HepG2 (cell line): ENCODE results near the gene RPL38. TPM values are rescaled to one million over a fixed set of nuclear protein-coding genes. Genes with fewer than 3 reads are reported as not detected.
A peak's percentile ranks its signal among the peaks of the same experiment; 100 is the strongest.

Experiments used
- FOXK1 ChIP-seq: sonication (generic); formaldehyde crosslinking; IDR thresholded peaks from 2 replicates; pipeline ENCODE4 v1.4.0; 2020; ENCODE audit warnings: low read depth, missing genetic modification reagents, borderline replicate concordance
- GATAD1 ChIP-seq: IDR thresholded peaks from 2 replicates; pipeline ENCODE4 v1.6.1; 2016; ENCODE audit warnings: missing genetic modification reagents, missing compliant biosample characterization
- HDAC2 ChIP-seq: sonication (generic); formaldehyde crosslinking; IDR thresholded peaks from 2 replicates; pipeline ENCODE4 v1.4.0; 2020; ENCODE audit warnings: missing genetic modification reagents
- NFIC ChIP-seq: IDR thresholded peaks from 2 replicates; pipeline ENCODE4 v1.6.1; 2012; ENCODE audit warnings: mild to moderate bottlenecking, low read length, inconsistent platforms
- PLRG1 ChIP-seq: fragments of 450-650 bp; conservative IDR thresholded peaks from 2 replicates; pipeline ENCODE4 v1.6.1; 2016
- POLR2A ChIP-seq, 2 experiments: IDR thresholded peaks; 2 replicates each; pipeline ENCODE4 v1.6.1; 2011; ENCODE audit warnings: low read depth in 2 of 2, low read length in 2 of 2, mild to moderate bottlenecking in 1 of 2, moderate library complexity in 1 of 2; ENCODE audit not compliant: insufficient read depth in 1 of 2
- STAG1 ChIP-seq: sonication (generic); formaldehyde crosslinking; IDR thresholded peaks from 2 replicates; pipeline ENCODE4 v1.4.0; 2020; ENCODE audit warnings: missing genetic modification reagents
- ZFP1 ChIP-seq: IDR thresholded peaks from 2 replicates; pipeline ENCODE4 v1.6.1; 2016
- ZNF331 ChIP-seq: sonication (generic); formaldehyde crosslinking; IDR thresholded peaks from 2 replicates; pipeline ENCODE4 v1.4.0; 2020; ENCODE audit warnings: missing genetic modification reagents
- ZNF652 ChIP-seq: IDR thresholded peaks from 2 replicates; pipeline ENCODE4 v1.6.1; 2016; ENCODE audit warnings: low read depth, borderline replicate concordance
- polyA plus RNA-seq, 8 experiments: library from polyadenylated mRNA; depleted of rRNA in 3 of 8; stranded (reverse) in 7 of 8; unstranded in 1 of 8; fragments of >200 nt; fragmentation: Illumina TruSeq in 4 of 8; extraction: Trizol in 4 of 8; gene quantifications; 2 replicates each; pipeline versions ENCODE4 v1.2.1 to v1.2.3, GENCODE V29; 2011 to 2016; ENCODE audit warnings: low read depth in 4 of 8, missing spikeins in 1 of 8, mixed read lengths in 1 of 8; ENCODE audit not compliant: insufficient read depth in 1 of 8
- total RNA-seq, 5 experiments: library from RNA; depleted of rRNA; stranded (reverse); fragments of >200 nt; fragmentation: Illumina TruSeq; extraction: Trizol; gene quantifications; 2 replicates each; pipeline ENCODE4 v1.2.3, GENCODE V29; 2016; ENCODE audit warnings: low read depth in 1 of 5
- TF ChIP-seq, protein P1 (sequence below): IDR thresholded peaks from 2 replicates; pipeline ENCODE4 v1.6.1; 2018; ENCODE audit warnings: missing genetic modification reagents, mild to moderate bottlenecking, missing compliant biosample characterization
- TF ChIP-seq, protein P2 (sequence below): sonication (generic); formaldehyde crosslinking; IDR thresholded peaks from 2 replicates; pipeline ENCODE4 v1.4.0; 2020; ENCODE audit warnings: missing genetic modification reagents
- TF ChIP-seq, protein P3 (sequence below): sonication (generic); formaldehyde crosslinking; IDR thresholded peaks from 2 replicates; pipeline ENCODE4 v1.5.1; 2020; ENCODE audit warnings: mild to moderate bottlenecking, missing genetic modification reagents, moderate library complexity
- TF ChIP-seq, protein P4 (sequence below): IDR thresholded peaks from 2 replicates; pipeline ENCODE4 v1.6.1; 2016; ENCODE audit warnings: low read depth, borderline replicate concordance
- TF ChIP-seq, protein P5 (sequence below): sonication (generic); formaldehyde crosslinking; IDR thresholded peaks from 2 replicates; pipeline ENCODE4 v1.4.0; 2020; ENCODE audit warnings: missing genetic modification reagents
- TF ChIP-seq, protein P6 (sequence below): sonication (generic); formaldehyde crosslinking; conservative IDR thresholded peaks from 2 replicates; pipeline ENCODE4 v1.8.1; 2023; ENCODE audit warnings: missing genetic modification reagents

Gene RPL38
- total and polyA plus RNA-seq, 2 of the 13 experiments (the other 11 are each of a cell fraction or from before 2014, with no cell fraction given): 2,370 to 2,372 TPM

DNA sequence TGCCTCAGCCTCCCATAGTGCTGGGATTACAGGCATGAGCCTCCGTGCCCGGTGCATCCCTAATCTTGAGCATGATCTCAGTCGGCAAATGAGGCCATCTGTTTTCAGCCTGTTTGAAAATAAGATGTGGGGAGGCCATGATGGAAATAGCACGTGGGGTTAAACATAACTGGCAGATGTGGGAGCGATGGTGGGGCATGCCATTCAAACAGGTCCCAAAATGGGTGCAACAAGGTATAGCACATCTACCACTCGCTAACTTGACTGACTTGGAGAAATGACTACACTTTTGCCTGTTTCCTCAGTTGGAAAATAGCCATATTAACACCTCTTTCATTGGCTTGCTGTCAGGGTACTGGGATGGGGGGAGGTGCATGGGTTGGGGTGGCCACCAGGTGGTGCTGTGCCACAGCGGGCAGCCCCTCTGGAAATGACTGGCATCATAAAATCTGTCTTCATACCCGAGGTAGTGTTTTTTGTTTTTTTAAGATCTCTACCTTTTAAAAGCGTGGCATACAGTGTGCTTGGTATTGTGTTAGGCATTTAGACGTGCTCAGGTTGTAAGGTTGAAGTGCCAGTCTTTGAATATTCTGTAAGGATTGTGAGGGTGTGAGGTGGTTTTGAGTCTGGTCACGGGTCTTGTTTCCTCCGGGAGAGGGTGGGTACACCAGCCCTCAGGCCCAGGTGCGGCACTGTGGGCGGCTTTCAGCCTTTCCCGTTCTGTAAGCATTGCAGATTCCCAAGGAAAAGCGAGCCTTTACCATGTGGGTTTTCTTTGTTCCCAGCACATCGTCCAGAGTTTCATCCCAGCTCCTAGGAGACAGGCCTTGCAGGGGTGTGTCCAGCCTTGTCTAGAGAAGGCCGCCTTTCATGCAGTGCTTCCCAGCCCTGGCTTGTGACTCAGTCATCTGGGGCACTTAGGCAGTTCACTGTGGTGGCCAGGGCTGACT lies 7.0 kb downstream of the RPL38 start (continued):
- TF ChIP-seq, protein P1, sequence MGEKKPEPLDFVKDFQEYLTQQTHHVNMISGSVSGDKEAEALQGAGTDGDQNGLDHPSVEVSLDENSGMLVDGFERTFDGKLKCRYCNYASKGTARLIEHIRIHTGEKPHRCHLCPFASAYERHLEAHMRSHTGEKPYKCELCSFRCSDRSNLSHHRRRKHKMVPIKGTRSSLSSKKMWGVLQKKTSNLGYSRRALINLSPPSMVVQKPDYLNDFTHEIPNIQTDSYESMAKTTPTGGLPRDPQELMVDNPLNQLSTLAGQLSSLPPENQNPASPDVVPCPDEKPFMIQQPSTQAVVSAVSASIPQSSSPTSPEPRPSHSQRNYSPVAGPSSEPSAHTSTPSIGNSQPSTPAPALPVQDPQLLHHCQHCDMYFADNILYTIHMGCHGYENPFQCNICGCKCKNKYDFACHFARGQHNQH (CRISPR knock-in tag): peak; percentile 8; the same call in 1 of the 2 replicates
- peak; percentile 38; the same call in 1 of the 2 replicates for TF ChIP-seq GATAD1 (CRISPR knock-in tag)
- TF ChIP-seq, protein P2, sequence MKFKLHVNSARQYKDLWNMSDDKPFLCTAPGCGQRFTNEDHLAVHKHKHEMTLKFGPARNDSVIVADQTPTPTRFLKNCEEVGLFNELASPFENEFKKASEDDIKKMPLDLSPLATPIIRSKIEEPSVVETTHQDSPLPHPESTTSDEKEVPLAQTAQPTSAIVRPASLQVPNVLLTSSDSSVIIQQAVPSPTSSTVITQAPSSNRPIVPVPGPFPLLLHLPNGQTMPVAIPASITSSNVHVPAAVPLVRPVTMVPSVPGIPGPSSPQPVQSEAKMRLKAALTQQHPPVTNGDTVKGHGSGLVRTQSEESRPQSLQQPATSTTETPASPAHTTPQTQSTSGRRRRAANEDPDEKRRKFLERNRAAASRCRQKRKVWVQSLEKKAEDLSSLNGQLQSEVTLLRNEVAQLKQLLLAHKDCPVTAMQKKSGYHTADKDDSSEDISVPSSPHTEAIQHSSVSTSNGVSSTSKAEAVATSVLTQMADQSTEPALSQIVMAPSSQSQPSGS (CRISPR knock-in tag): peak; percentile 43; the same call in 1 of the 2 replicates
- TF ChIP-seq HDAC2 (CRISPR knock-in tag): peak; percentile 38; the same call in 1 of the 2 replicates
- TF ChIP-seq, protein P3, sequence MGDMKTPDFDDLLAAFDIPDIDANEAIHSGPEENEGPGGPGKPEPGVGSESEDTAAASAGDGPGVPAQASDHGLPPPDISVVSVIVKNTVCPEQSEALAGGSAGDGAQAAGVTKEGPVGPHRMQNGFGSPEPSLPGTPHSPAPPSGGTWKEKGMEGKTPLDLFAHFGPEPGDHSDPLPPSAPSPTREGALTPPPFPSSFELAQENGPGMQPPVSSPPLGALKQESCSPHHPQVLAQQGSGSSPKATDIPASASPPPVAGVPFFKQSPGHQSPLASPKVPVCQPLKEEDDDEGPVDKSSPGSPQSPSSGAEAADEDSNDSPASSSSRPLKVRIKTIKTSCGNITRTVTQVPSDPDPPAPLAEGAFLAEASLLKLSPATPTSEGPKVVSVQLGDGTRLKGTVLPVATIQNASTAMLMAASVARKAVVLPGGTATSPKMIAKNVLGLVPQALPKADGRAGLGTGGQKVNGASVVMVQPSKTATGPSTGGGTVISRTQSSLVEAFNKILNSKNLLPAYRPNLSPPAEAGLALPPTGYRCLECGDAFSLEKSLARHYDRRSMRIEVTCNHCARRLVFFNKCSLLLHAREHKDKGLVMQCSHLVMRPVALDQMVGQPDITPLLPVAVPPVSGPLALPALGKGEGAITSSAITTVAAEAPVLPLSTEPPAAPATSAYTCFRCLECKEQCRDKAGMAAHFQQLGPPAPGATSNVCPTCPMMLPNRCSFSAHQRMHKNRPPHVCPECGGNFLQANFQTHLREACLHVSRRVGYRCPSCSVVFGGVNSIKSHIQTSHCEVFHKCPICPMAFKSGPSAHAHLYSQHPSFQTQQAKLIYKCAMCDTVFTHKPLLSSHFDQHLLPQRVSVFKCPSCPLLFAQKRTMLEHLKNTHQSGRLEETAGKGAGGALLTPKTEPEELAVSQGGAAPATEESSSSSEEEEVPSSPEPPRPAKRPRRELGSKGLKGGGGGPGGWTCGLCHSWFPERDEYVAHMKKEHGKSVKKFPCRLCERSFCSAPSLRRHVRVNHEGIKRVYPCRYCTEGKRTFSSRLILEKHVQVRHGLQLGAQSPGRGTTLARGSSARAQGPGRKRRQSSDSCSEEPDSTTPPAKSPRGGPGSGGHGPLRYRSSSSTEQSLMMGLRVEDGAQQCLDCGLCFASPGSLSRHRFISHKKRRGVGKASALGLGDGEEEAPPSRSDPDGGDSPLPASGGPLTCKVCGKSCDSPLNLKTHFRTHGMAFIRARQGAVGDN (CRISPR knock-in tag): peak; percentile 8
- TF ChIP-seq, protein P4, sequence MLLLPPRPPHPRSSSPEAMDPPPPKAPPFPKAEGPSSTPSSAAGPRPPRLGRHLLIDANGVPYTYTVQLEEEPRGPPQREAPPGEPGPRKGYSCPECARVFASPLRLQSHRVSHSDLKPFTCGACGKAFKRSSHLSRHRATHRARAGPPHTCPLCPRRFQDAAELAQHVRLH (CRISPR knock-in tag): peak; percentile 48; the same call in 1 of the 2 replicates
- peak; percentile 44; the same call in 1 of the 2 replicates for TF ChIP-seq ZFP1 (CRISPR knock-in tag)
- TF ChIP-seq STAG1 (CRISPR knock-in tag): peak; percentile 60
- TF ChIP-seq ZNF652 (CRISPR knock-in tag): 0 out of 2 replicates have a peak, but pooled peaks have one; percentile 34
- TF ChIP-seq POLR2A (IDR thresholded peaks at IDR 0.05; ENCODE audit: insufficient read depth in 1 of 2, low read depth in 2 of 2, low read length in 2 of 2): peak in 1 of 2 experiments; percentile 71; a peak in 2 of 4 replicates
- TF ChIP-seq NFIC: 0 out of 2 replicates have a peak, but pooled peaks have one; percentile 30
- TF ChIP-seq, protein P5, sequence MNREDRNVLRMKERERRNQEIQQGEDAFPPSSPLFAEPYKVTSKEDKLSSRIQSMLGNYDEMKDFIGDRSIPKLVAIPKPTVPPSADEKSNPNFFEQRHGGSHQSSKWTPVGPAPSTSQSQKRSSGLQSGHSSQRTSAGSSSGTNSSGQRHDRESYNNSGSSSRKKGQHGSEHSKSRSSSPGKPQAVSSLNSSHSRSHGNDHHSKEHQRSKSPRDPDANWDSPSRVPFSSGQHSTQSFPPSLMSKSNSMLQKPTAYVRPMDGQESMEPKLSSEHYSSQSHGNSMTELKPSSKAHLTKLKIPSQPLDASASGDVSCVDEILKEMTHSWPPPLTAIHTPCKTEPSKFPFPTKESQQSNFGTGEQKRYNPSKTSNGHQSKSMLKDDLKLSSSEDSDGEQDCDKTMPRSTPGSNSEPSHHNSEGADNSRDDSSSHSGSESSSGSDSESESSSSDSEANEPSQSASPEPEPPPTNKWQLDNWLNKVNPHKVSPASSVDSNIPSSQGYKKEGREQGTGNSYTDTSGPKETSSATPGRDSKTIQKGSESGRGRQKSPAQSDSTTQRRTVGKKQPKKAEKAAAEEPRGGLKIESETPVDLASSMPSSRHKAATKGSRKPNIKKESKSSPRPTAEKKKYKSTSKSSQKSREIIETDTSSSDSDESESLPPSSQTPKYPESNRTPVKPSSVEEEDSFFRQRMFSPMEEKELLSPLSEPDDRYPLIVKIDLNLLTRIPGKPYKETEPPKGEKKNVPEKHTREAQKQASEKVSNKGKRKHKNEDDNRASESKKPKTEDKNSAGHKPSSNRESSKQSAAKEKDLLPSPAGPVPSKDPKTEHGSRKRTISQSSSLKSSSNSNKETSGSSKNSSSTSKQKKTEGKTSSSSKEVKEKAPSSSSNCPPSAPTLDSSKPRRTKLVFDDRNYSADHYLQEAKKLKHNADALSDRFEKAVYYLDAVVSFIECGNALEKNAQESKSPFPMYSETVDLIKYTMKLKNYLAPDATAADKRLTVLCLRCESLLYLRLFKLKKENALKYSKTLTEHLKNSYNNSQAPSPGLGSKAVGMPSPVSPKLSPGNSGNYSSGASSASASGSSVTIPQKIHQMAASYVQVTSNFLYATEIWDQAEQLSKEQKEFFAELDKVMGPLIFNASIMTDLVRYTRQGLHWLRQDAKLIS (CRISPR knock-in tag): peak; percentile 66; the same call in 1 of the 2 replicates
- TF ChIP-seq FOXK1: peak; percentile 41; the same call in 1 of the 2 replicates
- TF ChIP-seq ZNF331: 0 out of 2 replicates have a peak, but pooled peaks have one; percentile 15
- no peak for TF ChIP-seq PLRG1
- TF ChIP-seq, protein P6, sequence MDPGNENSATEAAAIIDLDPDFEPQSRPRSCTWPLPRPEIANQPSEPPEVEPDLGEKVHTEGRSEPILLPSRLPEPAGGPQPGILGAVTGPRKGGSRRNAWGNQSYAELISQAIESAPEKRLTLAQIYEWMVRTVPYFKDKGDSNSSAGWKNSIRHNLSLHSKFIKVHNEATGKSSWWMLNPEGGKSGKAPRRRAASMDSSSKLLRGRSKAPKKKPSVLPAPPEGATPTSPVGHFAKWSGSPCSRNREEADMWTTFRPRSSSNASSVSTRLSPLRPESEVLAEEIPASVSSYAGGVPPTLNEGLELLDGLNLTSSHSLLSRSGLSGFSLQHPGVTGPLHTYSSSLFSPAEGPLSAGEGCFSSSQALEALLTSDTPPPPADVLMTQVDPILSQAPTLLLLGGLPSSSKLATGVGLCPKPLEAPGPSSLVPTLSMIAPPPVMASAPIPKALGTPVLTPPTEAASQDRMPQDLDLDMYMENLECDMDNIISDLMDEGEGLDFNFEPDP: no peak
